ENCODE results near the gene CSNK2B.

- TF ChIP-seq POLR2A (IDR thresholded peaks at IDR 0.05), result no peak
- no peak for TF ChIP-seq CTCF (IDR thresholded peaks at IDR 0.05)
Observed at GRCh38 chr6:31701666-31702404, 36.0 kb downstream of the CSNK2B start.

Measured in testis (tissue), 2 donors.